KMS-11 (cell line): ENCODE data around the gene LHX3.
A peak's percentile ranks its signal among the peaks of the same experiment; 100 is the strongest.

Experiments
- H2AFZ ChIP-seq: fragments of 200-600 bp; sonication (generic); 2 replicates; pipeline ENCODE4 v1.6.1; 2016; ENCODE audit warnings: antibody characterized with exemption, mixed run types, low read depth
- H3K27ac ChIP-seq: fragments of 200-600 bp; sonication (generic); 2 replicates; pipeline ENCODE4 v1.6.1; 2016; ENCODE audit warnings: mild to moderate bottlenecking, mixed run types
- H3K27me3 ChIP-seq: fragments of 200-600 bp; sonication (generic); 2 replicates; pipeline ENCODE4 v1.6.1; 2017; ENCODE audit warnings: mild to moderate bottlenecking, low read depth, mixed run types, moderate library complexity; ENCODE audit not compliant: insufficient read depth
- H3K36me3 ChIP-seq: fragments of 200-600 bp; sonication (generic); 2 replicates; pipeline ENCODE4 v1.6.1; 2017; ENCODE audit warnings: mild to moderate bottlenecking, mixed run types; ENCODE audit not compliant: insufficient read depth
- H3K4me1 ChIP-seq: fragments of 200-600 bp; sonication (generic); 2 replicates; pipeline ENCODE4 v1.6.1; 2016; ENCODE audit warnings: mild to moderate bottlenecking, low read depth, mixed run types; ENCODE audit not compliant: poor library complexity, severe bottlenecking
- H3K4me2 ChIP-seq: fragments of 200-600 bp; sonication (generic); 2 replicates; pipeline ENCODE4 v1.7.0; 2016; ENCODE audit warnings: mild to moderate bottlenecking, mixed run types
- H3K4me3 ChIP-seq: fragments of 200-600 bp; sonication (generic); IDR thresholded peaks from 2 replicates; pipeline ENCODE4 v1.6.1; 2017; ENCODE audit warnings: low read depth, low read length, mixed read lengths; ENCODE audit not compliant: insufficient read depth
- H3K79me2 ChIP-seq: fragments of 200-600 bp; sonication (generic); 2 replicates; pipeline ENCODE4 v1.6.1; 2016; ENCODE audit warnings: low read depth, mixed run types; ENCODE audit not compliant: insufficient read depth
- H3K9ac ChIP-seq: fragments of 200-600 bp; sonication (generic); 2 replicates; pipeline ENCODE4 v1.6.1; 2016; ENCODE audit warnings: mild to moderate bottlenecking, mixed run types
- H4K20me1 ChIP-seq: fragments of 200-600 bp; sonication (generic); 2 replicates; pipeline ENCODE4 v1.6.1; 2016; ENCODE audit warnings: mild to moderate bottlenecking, mixed run types; ENCODE audit not compliant: insufficient read depth
- CTCF ChIP-seq: fragments of 200-600 bp; sonication (generic); conservative IDR thresholded peaks from 2 replicates; pipeline ENCODE4 v1.6.1; 2017; ENCODE audit warnings: low read depth, mild to moderate bottlenecking, antibody characterized with exemption, low read length, moderate library complexity, mixed read lengths

Gene LHX3

GRCh38 chr9:136204838-136205706 lies at the start of gene LHX3:
TSS of gene LHX3 (minus strand) at chr9:136205128. CDS start at chr9:136205012, 116 bp downstream.
- Histone ChIP-seq H4K20me1 (no peaks in the 10 kb centered on the region), H3K4me3 (no peak within 1 kb of the TSS), H3K79me2 (no peaks in the 10 kb centered on the region), H3K27me3 (peaks cover 18% of the 10 kb centered on the region; the same call in 1 of the 2 replicates), H3K36me3 (no peaks in the 10 kb centered on the region), H3K9ac (no peak within 1 kb of the TSS), H3K4me1 (peaks cover 48% of the 10 kb centered on the region), H3K4me2 (peak within 1 kb of the TSS; percentile 72), H3K27ac (peak within 1 kb of the TSS; percentile 75; the same call in 1 of the 2 replicates), H2AFZ (no peak within 1 kb of the TSS)
- no peak for TF ChIP-seq CTCF

DNA sequence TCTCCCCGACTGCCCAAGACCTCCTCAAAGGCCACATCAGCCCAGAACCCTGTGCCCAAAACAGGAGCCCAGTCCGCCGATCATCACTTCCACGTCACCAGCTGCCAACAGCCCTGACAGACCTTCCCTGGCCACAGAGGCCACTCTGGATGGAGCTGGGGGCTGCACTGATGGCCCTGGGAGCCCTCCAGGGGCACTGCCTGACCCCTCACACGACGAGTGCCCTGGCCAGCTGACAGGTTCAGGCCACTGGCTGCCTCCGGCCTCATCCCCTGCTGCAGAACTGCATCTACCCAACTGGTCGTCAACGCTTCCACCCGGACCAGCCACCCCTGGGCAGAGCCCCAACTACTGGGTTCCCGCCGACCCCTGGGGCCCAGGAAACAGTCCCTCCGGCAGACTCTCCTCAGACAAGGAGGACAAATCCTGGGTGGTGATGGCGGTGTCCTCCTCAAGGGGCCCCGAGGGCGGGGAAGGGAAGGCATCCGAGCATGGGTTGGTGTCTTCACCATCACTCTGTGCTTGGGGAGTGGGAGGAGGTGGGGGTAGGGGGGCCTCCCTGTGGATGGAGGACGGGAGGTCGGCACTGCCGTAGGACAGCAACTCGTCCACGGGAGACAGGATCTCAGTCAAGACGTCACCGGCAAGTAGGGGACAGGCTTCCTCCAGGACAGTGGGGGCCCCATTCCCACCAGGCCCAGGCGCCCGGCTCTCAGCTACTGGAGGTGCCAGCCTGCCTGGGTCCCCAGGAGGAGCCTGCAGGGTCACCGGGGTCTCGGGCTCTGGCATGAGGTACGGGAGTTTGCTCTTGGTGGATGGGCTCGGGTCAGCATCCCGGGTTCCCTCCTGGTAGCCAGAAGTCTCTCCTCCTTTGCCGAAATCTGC lies 48.6 kb upstream of the LHX3 start:
- H4K20me1 ChIP-seq = no peaks in the 10 kb centered on the region
- H3K27ac ChIP-seq = no peak overlapping the region
- no peaks in the 10 kb centered on the region for H3K36me3 ChIP-seq
- no peaks in the 10 kb centered on the region for H3K4me1 ChIP-seq
- TF ChIP-seq CTCF = no peak
- H3K4me3 ChIP-seq = no peak overlapping the region
- no peaks in the 10 kb centered on the region for H3K79me2 ChIP-seq
- H2AFZ ChIP-seq = no peak overlapping the region
- H3K9ac ChIP-seq = no peak overlapping the region
- no peak overlapping the region for H3K4me2 ChIP-seq
- peaks cover 93% of the 10 kb centered on the region for H3K27me3 ChIP-seq

DNA sequence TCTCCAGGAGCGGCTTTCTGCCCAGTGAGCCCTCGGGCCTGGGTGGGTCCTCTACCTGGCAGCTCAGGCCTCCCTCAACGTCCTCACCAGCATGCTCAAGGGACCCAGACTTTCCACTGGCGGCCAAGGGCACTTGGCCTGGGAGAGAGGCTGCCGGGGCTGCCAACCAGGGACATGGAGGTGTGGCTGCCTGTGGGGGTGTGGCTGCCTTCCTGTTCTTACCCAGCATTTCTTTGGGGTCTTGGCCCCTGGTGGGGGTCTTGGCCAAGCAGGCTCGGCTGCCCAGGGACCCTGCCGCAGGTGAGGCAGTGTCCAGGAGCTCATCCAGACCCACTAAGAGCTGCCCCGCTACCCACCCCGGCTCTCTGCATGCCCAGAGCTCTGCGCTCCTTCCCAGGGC lies 47.9 kb upstream of the LHX3 start:
- Histone ChIP-seq H3K36me3 (no peaks in the 10 kb centered on the region), H3K4me1 (no peaks in the 10 kb centered on the region), H3K9ac (no peak overlapping the region), H3K79me2 (no peaks in the 10 kb centered on the region), H2AFZ (no peak overlapping the region), H3K27me3 (peaks cover 92% of the 10 kb centered on the region), H3K27ac (no peak overlapping the region), H3K4me2 (no peak overlapping the region), H4K20me1 (no peaks in the 10 kb centered on the region), H3K4me3 (no peak overlapping the region)
- no peak for TF ChIP-seq CTCF

DNA sequence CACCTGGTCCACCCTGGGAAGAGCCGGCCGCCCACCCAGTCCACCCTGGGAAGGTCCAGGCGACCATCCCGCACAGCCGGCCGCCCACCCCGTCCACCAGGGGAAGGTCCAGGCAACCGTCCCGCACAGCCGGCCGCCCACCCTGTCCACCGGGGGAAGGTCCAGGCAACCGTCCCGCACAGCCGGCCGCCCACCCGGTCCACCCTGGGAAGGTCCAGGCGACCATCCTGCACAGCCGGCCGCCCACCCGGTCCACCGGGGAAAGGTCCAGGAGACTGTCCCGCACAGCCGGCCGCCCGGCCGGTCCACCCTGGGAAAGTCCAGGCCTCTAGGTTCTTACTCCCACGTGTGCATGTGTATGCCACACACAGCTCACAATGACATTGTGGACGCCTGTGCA lies 47.4 kb upstream of the LHX3 start:
- H2AFZ ChIP-seq = no peak overlapping the region
- H3K4me2 ChIP-seq = no peak overlapping the region
- no peaks in the 10 kb centered on the region for H3K79me2 ChIP-seq
- no peak overlapping the region for H3K9ac ChIP-seq
- H3K27me3 ChIP-seq = peaks cover 92% of the 10 kb centered on the region
- no peaks in the 10 kb centered on the region for H3K4me1 ChIP-seq
- H3K36me3 ChIP-seq = no peaks in the 10 kb centered on the region
- H4K20me1 ChIP-seq = no peaks in the 10 kb centered on the region
- no peak overlapping the region for H3K4me3 ChIP-seq
- no peak overlapping the region for H3K27ac ChIP-seq
- TF ChIP-seq CTCF = no peak
